ENCODE results near the gene PLAA.

Gene PLAA

DNA sequence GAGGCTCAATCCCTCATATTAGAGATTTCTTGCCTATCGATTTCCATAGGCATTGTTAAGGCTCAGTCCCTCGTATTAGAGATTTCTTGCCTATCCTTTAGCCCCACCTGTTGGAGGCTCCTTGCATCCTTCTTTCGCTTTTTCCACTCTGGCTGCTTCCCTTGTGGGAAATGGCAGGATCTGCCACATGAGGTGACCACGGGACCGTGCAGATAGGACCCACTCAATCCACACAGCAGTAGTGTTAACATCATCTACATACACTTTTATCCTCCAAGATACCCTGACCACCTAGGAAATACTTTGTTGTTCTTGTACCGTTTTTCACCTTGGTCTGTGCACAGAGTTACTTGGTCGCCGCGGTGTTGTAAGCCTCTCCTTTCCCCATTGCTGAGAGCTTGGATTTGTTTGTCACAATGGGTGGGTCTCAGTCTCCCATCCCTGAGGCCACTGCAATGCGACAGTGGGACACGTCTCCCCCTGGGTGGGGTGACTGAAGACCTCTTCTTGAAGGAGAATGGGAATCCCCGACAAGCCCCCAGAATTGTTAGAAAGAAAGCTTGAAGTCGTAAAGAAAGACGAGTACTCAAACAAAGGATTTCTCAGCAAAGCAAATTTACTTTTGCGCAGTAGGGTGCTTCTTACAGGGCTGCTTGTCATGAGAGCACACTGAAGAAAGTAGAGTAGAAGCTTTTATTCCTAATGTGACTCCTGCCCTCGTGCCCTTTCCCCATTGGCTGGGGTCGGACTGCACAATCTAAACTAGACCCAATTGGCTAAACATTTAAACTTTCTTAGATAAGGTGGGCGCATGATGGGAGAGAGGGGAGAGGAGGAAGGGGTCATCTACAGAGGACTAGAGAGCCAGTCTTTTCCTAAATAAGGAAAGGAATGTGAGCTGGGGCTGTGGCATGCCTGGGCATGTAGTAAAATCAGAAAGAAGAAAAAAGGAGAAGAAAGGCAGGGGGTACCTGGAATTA, 29.0 kb upstream of the PLAA start:
- Histone ChIP-seq H3K9ac (ENCODE audit: low read depth, low read length, poor library complexity) (no peak overlapping the region), H2BK5ac (ENCODE audit: low read length) (no peak overlapping the region), H4K91ac (ENCODE audit: low read depth, low read length, poor library complexity) (no peak overlapping the region), H3K36me3 (replicated peaks in 1 of 2; ENCODE audit: control insufficient read depth in 2 of 2, insufficient read depth in 2 of 2, low read length in 2 of 2) (peaks cover 2 to 22% of the 10 kb centered on the region in 2 donors), H4K8ac (ENCODE audit: low read depth, low read length) (no peak overlapping the region), H3K4ac (ENCODE audit: low read length) (no peak overlapping the region), H3K23ac (ENCODE audit: low read depth, low read length, poor library complexity) (no peak overlapping the region), H3K9me3 (replicated peaks in 1 of 2; ENCODE audit: control insufficient read depth in 2 of 2, insufficient read depth in 1 of 2, low read depth in 1 of 2, low read length in 2 of 2) (peaks cover 3 to 11% of the 10 kb centered on the region in 2 donors), H3K14ac (ENCODE audit: low read length) (no peak overlapping the region), H3K27me3 (ENCODE audit: control insufficient read depth in 3 of 3, insufficient read depth in 3 of 3, low read depth in 1 of 3, low read length in 3 of 3) (no peaks in the 10 kb centered on the region), H3K18ac (ENCODE audit: low read length) (peak overlapping the region; percentile 79), H3K4me3 (ENCODE audit: low read length in 2 of 2) (no peak overlapping the region), H3K4me2 (ENCODE audit: insufficient read depth, low read length, poor library complexity, severe bottlenecking) (no peak overlapping the region), H2BK15ac (ENCODE audit: low read length) (no peak overlapping the region), H3K4me1 (ENCODE audit: control insufficient read depth in 2 of 2, insufficient read depth in 1 of 2, low read depth in 1 of 2, low read length in 2 of 2) (no peaks in the 10 kb centered on the region), H2BK120ac (ENCODE audit: low read depth, low read length) (no peak overlapping the region), H2AFZ (ENCODE audit: low read length) (peak overlapping the region; percentile 32), H2BK12ac (ENCODE audit: low read length) (no peak overlapping the region), H3K27ac (replicated peaks; ENCODE audit: low read length) (peak overlapping the region; percentile 82), H3K79me1 (ENCODE audit: low read depth, low read length) (peaks cover 1% of the 10 kb centered on the region), H2AK5ac (ENCODE audit: low read depth, low read length) (no peak overlapping the region)
- no CpG with 5 or more reads among the region's 18 CpGs for WGBS, 2 donors (ENCODE audit: extremely low coverage in 2 of 2, insufficient read length in 2 of 2, insufficient replicate concordance in 1 of 2)
- DNase-seq (ENCODE audit: low spot score) = peak; percentile 30

DNA sequence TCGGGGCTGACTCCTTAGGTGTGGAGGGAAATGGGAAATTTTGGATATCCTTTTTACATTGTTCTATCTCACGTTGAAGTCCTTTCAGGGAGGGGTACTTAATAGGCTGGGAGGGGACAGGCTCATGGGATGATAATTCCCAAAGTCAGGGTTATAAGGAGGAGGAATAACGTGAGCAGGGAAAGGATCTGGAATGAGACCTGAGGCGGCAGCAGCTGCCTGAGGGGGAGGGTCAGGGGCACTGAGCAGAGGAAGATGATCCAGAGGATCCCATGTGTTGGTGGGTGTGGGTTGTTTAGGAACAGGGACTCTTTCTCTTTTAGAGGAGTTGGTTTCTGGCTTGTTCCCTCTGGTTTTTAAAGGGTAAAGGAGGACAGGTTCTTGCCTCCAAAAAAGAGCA, 27.9 kb upstream of the PLAA start:
- Histone ChIP-seq H3K23ac (ENCODE audit: low read depth, low read length, poor library complexity) (no peak overlapping the region), H2AFZ (ENCODE audit: low read length) (no peak overlapping the region), H4K91ac (ENCODE audit: low read depth, low read length, poor library complexity) (no peak overlapping the region), H3K79me1 (ENCODE audit: low read depth, low read length) (peaks cover 1% of the 10 kb centered on the region), H2BK12ac (ENCODE audit: low read length) (no peak overlapping the region), H3K4me3 (ENCODE audit: low read length in 2 of 2) (no peak overlapping the region), H2BK5ac (ENCODE audit: low read length) (no peak overlapping the region), H3K4ac (ENCODE audit: low read length) (no peak overlapping the region), H3K9me3 (replicated peaks in 1 of 2; ENCODE audit: control insufficient read depth in 2 of 2, insufficient read depth in 1 of 2, low read depth in 1 of 2, low read length in 2 of 2) (peaks cover 3 to 11% of the 10 kb centered on the region in 2 donors), H3K14ac (ENCODE audit: low read length) (no peak overlapping the region), H3K27me3 (ENCODE audit: control insufficient read depth in 3 of 3, insufficient read depth in 3 of 3, low read depth in 1 of 3, low read length in 3 of 3) (no peaks in the 10 kb centered on the region), H2AK5ac (ENCODE audit: low read depth, low read length) (no peak overlapping the region), H4K8ac (ENCODE audit: low read depth, low read length) (no peak overlapping the region), H3K36me3 (replicated peaks in 1 of 2; ENCODE audit: control insufficient read depth in 2 of 2, insufficient read depth in 2 of 2, low read length in 2 of 2) (peaks cover 0 to 17% of the 10 kb centered on the region in 2 donors), H2BK15ac (ENCODE audit: low read length) (no peak overlapping the region), H3K9ac (ENCODE audit: low read depth, low read length, poor library complexity) (no peak overlapping the region), H3K27ac (replicated peaks; ENCODE audit: low read length) (peak overlapping the region; percentile 82), H2BK120ac (ENCODE audit: low read depth, low read length) (no peak overlapping the region), H3K4me2 (ENCODE audit: insufficient read depth, low read length, poor library complexity, severe bottlenecking) (no peak overlapping the region), H3K18ac (ENCODE audit: low read length) (no peak overlapping the region), H3K4me1 (ENCODE audit: control insufficient read depth in 2 of 2, insufficient read depth in 1 of 2, low read depth in 1 of 2, low read length in 2 of 2) (no peaks in the 10 kb centered on the region)
- WGBS, 2 donors (ENCODE audit: extremely low coverage in 2 of 2, insufficient read length in 2 of 2, insufficient replicate concordance in 1 of 2) = no CpG with 5 or more reads among the region's 4 CpGs
- DNase-seq (ENCODE audit: low spot score) = no peak

DNA sequence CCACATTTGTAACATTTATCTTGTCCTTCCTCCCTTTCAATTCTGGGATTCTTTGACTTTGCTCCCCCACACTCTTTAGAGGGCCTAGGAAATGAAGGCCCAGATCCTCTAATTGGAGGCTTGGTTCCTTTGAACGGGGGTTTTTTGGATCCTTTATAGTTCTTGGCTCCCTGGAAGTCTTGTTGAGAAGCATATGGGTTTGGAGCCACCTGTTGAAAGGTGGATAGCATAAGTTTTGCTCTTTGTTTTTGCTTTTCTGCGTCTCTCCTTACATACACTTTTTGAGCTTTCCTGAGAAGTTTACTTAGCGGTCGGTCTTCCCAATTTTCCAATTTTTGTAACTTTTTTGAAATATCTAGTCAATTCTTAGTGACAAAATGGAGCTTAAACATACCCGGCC, 26.9 kb upstream of the PLAA start:
- no peak for DNase-seq (ENCODE audit: low spot score)
- H2AK5ac ChIP-seq (ENCODE audit: low read depth, low read length) = no peak overlapping the region
- no peak overlapping the region for H2AFZ ChIP-seq (ENCODE audit: low read length)
- H3K18ac ChIP-seq (ENCODE audit: low read length) = no peak overlapping the region
- H4K91ac ChIP-seq (ENCODE audit: low read depth, low read length, poor library complexity) = no peak overlapping the region
- H2BK120ac ChIP-seq (ENCODE audit: low read depth, low read length) = no peak overlapping the region
- H3K4me3 ChIP-seq (ENCODE audit: low read length in 2 of 2) = no peak overlapping the region
- H3K79me1 ChIP-seq (ENCODE audit: low read depth, low read length) = peaks cover 1% of the 10 kb centered on the region
- no peak overlapping the region for H3K23ac ChIP-seq (ENCODE audit: low read depth, low read length, poor library complexity)
- H3K9ac ChIP-seq (ENCODE audit: low read depth, low read length, poor library complexity) = no peak overlapping the region
- no peak overlapping the region for H2BK12ac ChIP-seq (ENCODE audit: low read length)
- peaks cover 3 to 11% of the 10 kb centered on the region in 2 donors for H3K9me3 ChIP-seq (replicated peaks in 1 of 2; ENCODE audit: control insufficient read depth in 2 of 2, insufficient read depth in 1 of 2, low read depth in 1 of 2, low read length in 2 of 2)
- H2BK5ac ChIP-seq (ENCODE audit: low read length) = no peak overlapping the region
- H3K14ac ChIP-seq (ENCODE audit: low read length) = no peak overlapping the region
- no peak overlapping the region for H3K4ac ChIP-seq (ENCODE audit: low read length)
- H2BK15ac ChIP-seq (ENCODE audit: low read length) = no peak overlapping the region
- WGBS, 2 donors (ENCODE audit: extremely low coverage in 2 of 2, insufficient read length in 2 of 2, insufficient replicate concordance in 1 of 2) = no CpG with 5 or more reads among the region's 5 CpGs
- no peak overlapping the region for H4K8ac ChIP-seq (ENCODE audit: low read depth, low read length)
- no peak overlapping the region for H3K4me2 ChIP-seq (ENCODE audit: insufficient read depth, low read length, poor library complexity, severe bottlenecking)
- no peaks in the 10 kb centered on the region for H3K4me1 ChIP-seq (ENCODE audit: control insufficient read depth in 2 of 2, insufficient read depth in 1 of 2, low read depth in 1 of 2, low read length in 2 of 2)
- no peak overlapping the region for H3K27ac ChIP-seq (replicated peaks; ENCODE audit: low read length)
- no peaks in the 10 kb centered on the region for H3K27me3 ChIP-seq (ENCODE audit: control insufficient read depth in 3 of 3, insufficient read depth in 3 of 3, low read depth in 1 of 3, low read length in 3 of 3)
- peaks cover 0 to 15% of the 10 kb centered on the region in 2 donors for H3K36me3 ChIP-seq (replicated peaks in 1 of 2; ENCODE audit: control insufficient read depth in 2 of 2, insufficient read depth in 2 of 2, low read length in 2 of 2)

GRCh38 chr9:26971721-26972120, 24.7 kb upstream of the PLAA start:
- H2BK120ac ChIP-seq (ENCODE audit: low read depth, low read length) = no peak overlapping the region
- no peaks in the 10 kb centered on the region for H3K4me1 ChIP-seq (ENCODE audit: control insufficient read depth in 2 of 2, insufficient read depth in 1 of 2, low read depth in 1 of 2, low read length in 2 of 2)
- H2BK12ac ChIP-seq (ENCODE audit: low read length) = no peak overlapping the region
- WGBS, 2 donors (ENCODE audit: extremely low coverage in 2 of 2, insufficient read length in 2 of 2, insufficient replicate concordance in 1 of 2) = no CpG with 5 or more reads among the region's 1 CpG
- peaks cover 3 to 11% of the 10 kb centered on the region in 2 donors for H3K9me3 ChIP-seq (replicated peaks in 1 of 2; ENCODE audit: control insufficient read depth in 2 of 2, insufficient read depth in 1 of 2, low read depth in 1 of 2, low read length in 2 of 2)
- H3K27ac ChIP-seq (replicated peaks; ENCODE audit: low read length) = no peak overlapping the region
- peaks cover 1% of the 10 kb centered on the region for H3K79me1 ChIP-seq (ENCODE audit: low read depth, low read length)
- no peaks in the 10 kb centered on the region for H3K27me3 ChIP-seq (ENCODE audit: control insufficient read depth in 3 of 3, insufficient read depth in 3 of 3, low read depth in 1 of 3, low read length in 3 of 3)
- H2BK15ac ChIP-seq (ENCODE audit: low read length) = no peak overlapping the region
- DNase-seq (ENCODE audit: low spot score) = no peak
- H3K23ac ChIP-seq (ENCODE audit: low read depth, low read length, poor library complexity) = no peak overlapping the region
- no peak overlapping the region for H4K8ac ChIP-seq (ENCODE audit: low read depth, low read length)
- H2BK5ac ChIP-seq (ENCODE audit: low read length) = no peak overlapping the region
- H4K91ac ChIP-seq (ENCODE audit: low read depth, low read length, poor library complexity) = no peak overlapping the region
- H3K36me3 ChIP-seq (replicated peaks in 1 of 2; ENCODE audit: control insufficient read depth in 2 of 2, insufficient read depth in 2 of 2, low read length in 2 of 2) = peaks cover 0 to 4% of the 10 kb centered on the region in 2 donors
- H2AFZ ChIP-seq (ENCODE audit: low read length) = no peak overlapping the region
- no peak overlapping the region for H3K9ac ChIP-seq (ENCODE audit: low read depth, low read length, poor library complexity)
- no peak overlapping the region for H3K4me3 ChIP-seq (ENCODE audit: low read length in 2 of 2)
- no peak overlapping the region for H3K4ac ChIP-seq (ENCODE audit: low read length)
- H2AK5ac ChIP-seq (ENCODE audit: low read depth, low read length) = no peak overlapping the region
- no peak overlapping the region for H3K18ac ChIP-seq (ENCODE audit: low read length)
- H3K4me2 ChIP-seq (ENCODE audit: insufficient read depth, low read length, poor library complexity, severe bottlenecking) = no peak overlapping the region
- H3K14ac ChIP-seq (ENCODE audit: low read length) = no peak overlapping the region
